HuH-7.5 (cell line): ENCODE data around the gene PJVK.
"Not testable (repeated sequence)": the region's sequence is repeated elsewhere in the genome, so short reads cannot be mapped to it uniquely, and the experiment has no call there.

ENCODE experiments used
- DNase-seq: peaks from one replicate; pipeline ENCODE4 v3.0.0; 2011; ENCODE audit warnings: low spot score

Gene PJVK, protein sequence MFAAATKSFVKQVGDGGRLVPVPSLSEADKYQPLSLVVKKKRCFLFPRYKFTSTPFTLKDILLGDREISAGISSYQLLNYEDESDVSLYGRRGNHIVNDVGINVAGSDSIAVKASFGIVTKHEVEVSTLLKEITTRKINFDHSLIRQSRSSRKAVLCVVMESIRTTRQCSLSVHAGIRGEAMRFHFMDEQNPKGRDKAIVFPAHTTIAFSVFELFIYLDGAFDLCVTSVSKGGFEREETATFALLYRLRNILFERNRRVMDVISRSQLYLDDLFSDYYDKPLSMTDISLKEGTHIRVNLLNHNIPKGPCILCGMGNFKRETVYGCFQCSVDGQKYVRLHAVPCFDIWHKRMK

DNA sequence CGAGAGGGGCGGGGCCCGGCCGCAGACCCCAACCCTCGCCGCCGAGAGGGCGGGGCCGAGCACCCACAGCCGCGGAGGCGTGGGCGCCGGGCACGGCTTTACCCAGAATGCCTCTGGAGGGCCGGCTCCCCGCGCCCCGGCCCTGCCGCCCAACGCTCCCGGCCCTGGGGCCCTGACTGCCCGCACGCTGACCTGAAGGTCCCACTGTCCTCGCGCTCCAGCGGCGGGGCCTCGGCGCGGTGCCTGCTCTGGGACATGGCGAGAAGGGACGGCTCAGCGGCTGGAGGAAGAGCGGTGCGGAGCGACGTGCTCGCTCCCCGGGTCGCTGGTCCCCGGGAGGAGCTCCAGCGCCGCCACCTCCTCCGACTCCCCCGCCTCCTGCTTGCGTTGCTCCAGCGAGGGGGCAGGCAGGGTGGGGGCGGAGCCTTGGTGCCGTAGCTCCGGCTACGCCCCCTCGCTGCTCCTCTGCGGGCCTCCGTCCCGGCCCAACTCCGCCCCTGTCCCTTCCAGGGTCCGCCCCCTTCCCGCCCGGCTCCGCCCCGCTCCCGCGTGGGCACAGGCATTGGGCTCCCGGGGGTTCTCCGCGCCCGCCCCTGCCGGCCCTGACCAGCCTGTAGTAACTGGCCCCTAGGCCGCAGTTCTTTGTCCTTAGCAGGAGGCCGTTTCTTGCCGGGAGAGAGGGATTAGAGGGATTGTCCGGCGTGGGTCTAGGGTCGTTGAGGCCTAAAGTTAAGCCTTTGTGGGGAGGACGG, at the start of gene PJVK, which contains the start of gene PRKRA:
Gene PJVK, plus strand, starts transcription at position 605 of the 752 bp plus-strand sequence. CDS start 2,032 bp downstream, outside the sequence.
Gene PRKRA, minus strand, starts transcription at position 402 of the 752 bp plus-strand sequence. Its CDS starts 145 bp downstream, at position 257.
- peak; percentile 79 for DNase-seq

DNA sequence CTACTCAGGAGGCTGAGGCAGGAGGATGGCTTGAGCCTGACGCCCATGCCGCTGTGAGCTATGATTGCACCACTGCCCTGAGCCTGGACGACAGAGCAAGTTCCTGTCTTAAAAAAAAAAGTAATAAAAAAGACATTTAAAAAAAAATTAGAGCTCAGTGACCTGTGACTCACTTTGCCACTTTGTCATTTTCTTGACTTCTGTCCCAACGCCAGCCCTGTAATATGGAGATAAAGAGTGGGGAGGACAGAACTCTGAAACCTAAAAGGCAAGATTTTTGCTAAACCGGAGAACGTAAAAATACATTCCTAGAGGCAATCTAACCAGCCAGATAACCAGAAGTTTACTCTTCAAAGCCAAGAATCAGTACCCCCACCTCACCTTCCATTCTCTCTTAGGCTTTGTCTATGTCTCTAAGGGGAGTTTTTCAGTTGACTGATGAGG, 49.2 kb upstream of the PJVK start:
- no peak for DNase-seq

DNA sequence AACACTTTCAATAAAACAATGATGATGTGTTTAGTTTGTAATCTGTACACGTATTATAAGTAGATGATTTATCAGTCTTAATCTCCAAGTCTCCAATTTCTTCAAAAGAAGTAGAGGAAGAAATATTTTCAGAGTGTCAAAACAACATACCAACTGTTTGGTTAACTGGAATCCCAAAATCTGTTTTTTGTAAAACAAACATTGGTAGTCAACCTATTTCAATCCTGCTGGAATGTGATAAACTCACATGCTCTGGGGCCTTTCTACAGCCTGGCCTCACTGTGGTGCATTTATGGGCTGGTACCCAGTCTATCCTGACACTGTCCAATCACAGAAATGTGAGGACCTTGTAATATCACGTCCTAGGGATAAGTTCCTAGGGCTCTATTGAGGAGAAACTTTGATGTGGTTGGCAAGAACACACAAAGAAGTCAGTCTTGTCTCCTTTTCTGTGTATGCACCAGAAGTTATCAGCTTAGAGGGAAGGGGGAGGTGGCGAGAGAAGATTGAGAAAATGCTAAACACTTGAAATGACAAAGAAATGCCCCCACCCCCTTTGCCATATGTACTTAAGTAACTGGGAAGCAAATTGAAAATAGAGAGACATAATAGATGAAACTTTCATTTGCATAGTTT, 47.4 kb upstream of the PJVK start:
- DNase-seq = no peak

DNA sequence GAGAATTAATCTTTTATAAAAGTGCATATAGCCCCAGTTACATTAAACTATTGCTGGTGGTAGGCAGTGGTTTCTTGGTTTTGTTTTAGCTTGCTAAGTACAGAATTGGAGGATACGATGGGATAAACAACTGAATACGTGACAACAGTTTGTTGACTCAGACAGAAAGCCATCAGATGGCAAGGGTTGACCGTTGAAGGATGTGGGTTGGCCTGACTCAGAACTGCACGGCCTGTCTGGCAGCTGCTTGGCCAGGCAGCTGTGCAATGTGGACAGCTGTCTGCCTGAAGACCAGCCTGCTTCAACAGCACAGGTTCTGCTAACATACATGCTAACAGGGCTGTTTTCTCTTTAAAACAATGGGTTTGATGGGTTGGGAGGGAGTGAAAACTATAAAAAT, 46.8 kb upstream of the PJVK start:
- DNase-seq = no peak

DNA sequence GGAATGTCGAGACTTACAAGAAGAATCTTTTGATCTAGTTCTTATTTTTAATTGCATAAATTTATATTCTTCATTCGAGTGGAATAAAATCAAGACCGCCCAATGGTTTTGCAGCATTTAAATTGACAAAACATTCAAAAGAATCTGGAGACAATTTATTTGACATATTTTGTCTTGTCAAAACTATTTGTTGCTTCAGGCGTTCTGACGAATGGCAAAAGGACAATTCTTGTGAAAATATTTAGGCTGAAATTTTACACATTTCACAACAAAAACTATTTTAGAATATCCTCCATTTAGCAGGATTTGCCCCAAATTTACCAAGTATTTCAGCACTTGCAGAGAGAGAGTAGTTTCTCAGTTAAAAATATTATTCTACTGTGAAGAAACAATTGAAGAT, 41.9 kb upstream of the PJVK start:
- DNase-seq = no peak

DNA sequence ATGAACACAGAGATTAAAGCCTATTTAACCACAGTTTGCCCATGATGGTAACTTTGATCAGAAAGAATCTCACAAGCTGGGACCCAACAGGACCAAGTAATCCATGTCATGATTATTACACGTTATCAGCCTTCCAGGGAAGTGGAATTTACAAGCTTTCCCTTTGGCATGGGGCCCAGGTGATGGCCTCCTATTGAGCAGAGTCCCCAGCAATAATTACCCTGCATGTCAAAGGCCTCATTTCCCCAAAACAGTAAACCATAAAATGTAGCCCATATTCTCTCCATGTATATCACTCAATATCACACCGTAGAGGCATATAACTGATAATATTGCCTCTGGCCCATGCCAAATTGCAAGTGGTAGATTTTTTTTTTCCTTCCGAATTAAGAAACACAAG, 39.1 kb upstream of the PJVK start:
- DNase-seq = no peak

DNA sequence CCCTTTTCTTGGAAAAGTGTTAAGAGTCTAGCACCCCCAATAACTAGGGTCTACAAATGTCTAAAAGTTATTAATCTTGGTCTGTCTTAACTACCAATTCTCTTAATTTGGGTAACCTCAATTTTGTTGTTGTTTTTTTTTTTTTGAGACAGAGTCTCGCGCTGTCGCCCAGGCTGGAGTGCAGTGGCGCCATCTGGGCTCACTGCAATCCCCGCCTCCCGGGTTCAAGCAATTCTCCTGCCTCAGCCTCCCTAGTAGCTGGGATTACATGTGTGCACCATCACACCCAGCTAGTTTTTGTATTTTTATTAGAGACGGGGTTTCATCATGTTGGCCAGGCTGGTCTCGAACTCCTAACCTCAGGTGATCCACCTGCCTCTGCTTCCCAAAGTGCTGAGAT, 38.7 kb upstream of the PJVK start:
- not testable (repeated sequence) for DNase-seq

DNA sequence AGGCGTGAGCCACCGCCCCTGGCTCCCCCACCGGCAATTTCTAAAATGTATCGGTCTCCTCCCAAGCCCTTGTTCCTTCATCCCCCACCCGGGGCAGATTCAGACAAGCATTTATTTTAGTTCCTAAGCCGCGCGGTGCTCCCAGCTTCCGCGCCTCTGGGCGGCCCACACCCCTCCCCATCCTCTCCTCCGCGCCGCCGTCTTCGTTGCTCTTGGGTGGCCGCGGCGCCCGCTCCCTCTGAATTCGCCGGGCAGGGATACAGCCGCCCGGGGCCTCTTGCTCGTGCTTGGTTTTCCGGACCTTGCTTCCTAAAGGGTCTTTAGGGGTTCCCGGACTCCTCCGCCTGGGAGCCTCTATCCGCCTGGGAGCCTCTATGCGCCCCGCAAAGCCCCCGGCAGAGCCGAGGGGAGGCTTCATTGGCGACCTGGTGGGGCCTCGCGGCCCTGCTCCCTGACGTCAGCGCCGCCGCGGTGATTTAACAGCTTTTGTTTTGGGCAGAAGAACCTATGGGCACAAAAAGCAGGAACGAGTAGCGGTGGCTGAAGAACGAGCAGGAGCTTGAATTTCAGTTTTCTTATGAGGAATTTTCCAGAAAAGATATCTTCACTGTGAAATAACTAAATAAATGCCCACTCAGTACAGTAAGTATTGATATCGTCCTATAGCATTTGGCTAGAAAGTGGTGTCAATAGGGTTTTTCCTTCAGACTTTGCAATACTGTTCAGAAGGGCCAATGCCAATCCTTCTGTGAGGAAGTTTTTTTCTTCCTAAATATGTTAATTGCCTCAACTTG, 37.5 kb upstream of the PJVK start:
- peak; percentile 21 for DNase-seq

DNA sequence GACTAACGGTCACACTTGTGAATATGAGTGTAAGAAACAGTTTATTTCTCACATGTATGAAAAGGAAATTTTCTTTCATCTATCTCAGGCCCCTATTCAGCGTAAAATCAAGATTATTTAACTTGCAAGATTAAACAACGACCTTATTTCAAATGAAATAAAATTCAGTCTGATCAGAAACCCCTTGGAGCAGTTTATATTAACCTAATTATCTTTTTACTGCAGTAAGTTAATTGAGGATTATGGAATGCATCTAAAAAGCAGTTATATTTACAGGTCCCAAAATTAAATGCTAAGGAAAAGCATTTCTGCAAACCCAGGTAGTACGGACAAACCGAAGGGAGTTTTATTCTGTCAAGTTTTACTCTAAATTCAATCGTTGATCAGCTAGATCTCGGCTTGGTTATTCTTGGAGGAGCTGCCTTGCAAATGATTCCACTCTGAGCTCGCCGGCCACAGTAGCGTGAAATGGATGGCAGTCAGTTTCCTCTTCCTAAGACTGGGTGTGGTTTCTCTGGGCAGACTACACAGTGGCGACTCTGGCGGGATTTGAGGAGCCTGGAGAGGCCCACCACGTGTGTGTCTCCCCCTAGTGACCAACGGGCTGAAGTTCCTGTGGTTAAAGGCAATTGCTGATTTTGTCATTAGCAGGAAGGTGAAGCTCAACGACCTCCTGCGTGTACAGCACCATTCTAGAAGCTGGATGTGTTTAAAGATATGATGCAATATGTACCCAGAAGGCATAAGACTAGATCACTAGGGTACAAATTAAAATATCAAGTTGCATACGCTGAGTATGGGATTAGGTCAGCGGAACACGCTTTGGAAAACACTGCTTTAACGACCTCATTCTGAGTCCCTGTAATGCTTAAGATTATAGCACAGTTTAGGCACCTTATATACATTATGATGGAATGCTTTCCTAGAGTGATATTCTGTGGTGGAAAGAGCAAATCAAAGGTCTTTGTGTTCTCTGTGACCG, 36.6 kb upstream of the PJVK start:
- peak; percentile 52 for DNase-seq

DNA sequence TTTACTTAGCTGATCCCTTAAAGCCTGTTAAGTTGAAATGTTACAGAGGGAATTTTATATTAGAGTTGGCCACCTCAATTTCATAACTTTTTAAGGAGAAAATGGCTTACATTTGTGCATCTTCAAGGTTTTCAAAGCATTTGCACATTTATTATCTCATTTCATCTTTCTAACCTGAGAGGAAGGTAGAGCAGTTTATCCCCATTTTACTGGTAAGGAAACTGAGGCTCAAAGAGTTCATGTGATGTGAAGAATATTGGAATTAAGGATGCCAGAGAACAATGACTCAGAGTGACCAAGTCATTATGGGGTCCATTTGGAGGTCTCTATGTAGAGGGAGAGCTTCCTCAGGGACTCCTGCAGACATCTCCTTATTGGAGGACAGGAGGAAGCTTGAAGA, 35.2 kb upstream of the PJVK start:
- DNase-seq = no peak

DNA sequence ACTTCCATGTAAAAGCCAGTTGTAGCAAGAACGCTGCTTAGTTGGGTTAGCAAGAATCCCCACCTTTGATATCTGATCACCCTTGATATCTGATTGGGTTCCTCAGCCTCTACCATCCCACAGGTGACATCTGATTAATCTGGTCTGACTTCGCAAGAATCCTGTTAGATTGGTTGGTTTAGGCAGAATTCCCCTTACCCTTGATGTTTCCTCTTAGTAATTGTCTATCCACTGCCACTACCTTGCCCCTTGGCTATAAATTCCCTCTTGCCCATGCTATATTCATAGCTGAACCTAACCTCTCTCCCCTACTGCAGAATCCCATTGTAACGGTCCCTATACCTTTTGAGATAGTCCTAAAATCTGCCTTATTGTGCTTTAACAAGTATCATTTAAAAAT, 33.3 kb upstream of the PJVK start:
- DNase-seq = no peak

DNA sequence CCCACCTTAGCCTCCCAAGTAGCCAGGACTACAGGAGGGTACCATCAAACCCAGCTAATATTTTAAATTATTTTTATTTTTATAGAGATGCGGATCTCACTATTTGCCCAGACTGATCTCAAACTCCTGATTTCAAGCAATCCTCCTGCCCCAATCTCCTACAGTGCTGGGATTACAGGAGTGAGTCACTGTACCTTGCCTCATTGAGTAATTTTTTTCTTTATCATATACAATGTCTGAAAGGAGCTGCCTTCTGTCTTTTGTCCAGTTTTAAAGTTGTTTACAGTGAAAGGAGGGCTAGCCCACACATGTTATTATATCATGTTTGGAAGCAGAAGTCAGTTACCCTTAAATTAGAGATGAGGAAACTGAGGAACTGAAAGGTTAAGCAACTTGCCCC, 32.8 kb upstream of the PJVK start:
- DNase-seq = no peak

DNA sequence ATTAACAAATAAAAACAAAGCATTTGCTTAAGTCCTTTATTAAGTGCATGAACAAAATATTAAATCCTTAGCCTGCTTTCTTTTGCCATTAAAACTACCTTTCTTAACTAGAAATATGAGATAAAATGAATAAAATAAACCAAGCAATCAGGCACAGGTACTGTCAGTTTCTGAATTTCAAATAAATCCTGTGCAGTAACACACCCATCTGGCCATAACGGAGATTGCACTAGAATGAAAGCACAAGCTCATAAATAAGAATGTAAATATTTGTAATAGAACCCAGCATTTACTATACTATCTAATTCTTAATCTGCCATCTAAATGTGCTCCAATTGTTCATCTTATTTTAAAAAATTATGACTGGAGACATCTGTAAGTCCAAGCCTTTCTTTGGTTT, 32.1 kb upstream of the PJVK start:
- no peak for DNase-seq

DNA sequence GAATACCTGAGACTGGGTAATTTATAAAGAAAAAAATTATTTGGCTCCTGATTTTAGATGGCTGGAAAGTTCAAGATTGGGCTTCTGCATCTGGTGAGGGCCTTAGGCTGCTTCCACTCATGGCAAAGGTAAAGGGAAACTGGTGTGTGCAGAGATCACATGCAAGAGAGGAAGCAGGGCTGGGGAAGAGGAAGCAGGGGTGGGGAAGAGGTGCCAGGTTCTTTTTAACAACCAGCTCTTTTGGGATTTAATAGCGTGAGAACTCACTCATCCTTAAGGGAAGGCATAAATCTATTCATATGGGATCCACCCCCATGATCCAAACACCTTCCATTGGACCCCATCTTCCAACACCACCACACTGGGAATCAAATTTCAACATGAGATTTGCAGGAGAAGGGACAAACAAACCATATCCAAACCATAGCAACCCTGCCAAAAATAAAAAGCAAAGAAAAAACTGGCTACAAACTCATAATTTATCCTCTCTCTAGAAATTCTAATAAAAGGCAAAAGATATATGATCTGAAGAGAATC, 30.6 kb upstream of the PJVK start:
- DNase-seq = no peak

DNA sequence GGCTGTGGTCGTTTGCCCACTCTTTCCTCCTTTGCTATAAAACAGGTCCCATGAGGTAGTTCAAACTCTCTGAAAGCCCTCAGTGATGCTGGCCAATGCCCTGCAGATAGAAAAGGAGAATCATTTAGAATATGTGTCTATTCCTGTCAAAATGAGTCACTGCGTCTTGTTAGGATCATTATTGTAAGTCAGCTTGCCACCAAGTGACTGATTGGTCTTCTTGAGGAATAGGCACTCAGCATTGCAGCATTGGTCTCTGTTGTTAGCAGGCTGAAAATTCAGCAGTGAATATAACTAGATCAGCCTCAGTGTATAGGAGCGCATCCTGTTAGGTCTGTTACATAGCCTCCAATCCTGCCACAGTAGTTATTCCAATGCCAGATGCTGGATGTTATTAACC, 29.1 kb upstream of the PJVK start:
- no peak for DNase-seq

DNA sequence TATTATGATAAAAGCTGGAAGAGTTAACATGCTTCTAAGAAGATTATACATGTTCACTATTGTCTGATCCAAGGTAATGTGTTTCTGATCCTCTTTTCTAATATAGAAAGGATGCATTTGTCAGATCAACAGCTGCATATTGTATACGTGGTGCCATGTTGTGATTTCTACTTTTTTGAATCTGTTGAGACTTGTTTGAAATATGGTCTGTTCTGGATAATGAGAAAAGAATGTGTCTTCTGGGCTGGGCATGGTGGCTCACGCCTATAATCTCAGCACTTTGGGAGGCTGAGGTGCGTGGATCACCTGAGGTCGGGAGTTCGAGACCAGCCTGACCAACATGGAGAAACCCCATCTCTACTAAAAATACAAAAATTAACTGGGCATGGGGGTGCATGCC, 27.4 kb upstream of the PJVK start:
- DNase-seq = not testable (repeated sequence)

DNA sequence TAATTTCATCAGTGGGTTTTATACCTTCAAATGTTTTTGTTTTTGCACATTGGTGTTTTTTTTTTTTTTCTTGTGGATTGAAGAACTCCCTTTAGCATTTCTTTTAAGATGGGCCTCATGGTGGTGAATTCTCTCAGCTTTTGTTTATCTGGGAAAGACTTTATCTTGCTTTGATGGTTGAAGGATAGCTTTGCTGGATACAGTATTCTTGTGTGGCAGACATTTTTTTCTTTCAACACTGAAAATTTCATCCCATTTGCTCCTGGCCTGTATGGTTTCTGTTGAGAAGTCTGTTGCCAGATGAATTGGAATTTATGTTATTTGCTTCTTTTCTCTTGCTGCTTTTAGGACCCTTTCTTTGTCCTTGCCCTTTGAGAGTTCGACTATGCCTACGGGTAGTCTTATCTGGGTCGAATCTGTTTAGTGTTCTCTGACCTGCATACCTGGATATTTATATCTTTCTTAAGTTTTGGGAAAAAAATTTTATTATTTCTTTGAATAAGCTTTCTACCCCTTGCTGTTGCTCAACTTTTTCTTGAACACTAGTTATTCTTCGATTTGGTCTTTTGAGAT, 25.8 kb upstream of the PJVK start:
- DNase-seq = no peak

DNA sequence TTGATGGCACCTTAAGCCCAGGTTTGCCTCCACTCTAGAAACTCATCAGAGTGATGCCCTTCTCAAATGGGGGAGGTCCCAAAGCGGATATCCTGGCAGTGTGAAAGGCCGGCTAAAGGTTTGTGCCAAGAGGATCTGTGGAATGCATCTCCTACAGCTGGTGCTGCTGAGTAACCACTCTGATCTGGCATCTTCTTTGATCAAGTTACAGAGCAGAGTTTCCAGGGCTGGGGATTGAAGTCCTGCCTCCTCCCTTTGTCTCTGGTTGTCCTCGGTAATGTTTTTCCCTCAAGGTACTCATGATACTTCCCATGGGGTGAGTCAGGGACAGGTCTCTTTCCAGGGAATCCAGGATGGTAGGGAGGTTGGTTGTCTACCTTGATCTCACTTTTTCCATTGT, 24.8 kb upstream of the PJVK start:
- no peak for DNase-seq

DNA sequence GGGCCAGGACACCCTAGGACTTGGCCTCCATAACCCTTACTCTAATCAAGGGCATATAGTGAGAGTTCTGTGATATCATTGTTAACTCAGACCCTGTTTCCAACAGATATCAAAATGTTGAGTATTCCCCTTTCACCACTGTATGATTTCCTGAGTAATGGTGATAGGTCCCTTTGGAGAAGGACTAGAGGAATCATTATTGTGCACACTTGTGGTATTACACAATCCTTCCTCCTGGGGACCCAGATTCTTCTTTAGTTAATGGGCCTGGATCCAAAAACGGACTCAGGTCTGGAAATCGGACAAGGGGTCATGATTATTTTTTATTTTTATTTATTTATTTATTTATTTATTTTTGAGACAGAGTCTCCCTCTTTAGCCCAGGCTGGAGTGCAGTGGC, 23.7 kb upstream of the PJVK start:
- no peak for DNase-seq

DNA sequence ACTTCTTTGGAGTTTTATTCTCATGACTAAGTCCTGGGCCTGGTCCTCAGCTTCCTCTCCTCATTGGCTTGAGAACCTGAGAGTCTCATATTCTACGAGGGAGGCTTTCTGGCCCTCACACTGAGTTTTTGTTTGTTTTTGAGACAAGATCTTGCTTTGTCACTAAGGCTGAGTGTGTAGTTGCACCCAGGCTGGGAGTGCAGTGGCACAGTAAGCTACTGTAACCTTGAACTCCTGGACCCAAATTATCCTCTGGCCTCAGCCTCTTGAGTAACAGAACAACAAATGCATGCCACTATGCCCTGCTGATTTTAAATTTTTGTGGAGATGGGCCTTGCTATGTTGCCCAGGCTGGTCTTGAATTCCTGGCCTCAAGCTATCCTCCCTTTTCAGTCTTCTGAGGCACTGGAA, 22.8 kb upstream of the PJVK start:
- no peak for DNase-seq
